ENCODE results near the gene ASPM. TPM values are rescaled to one million over a fixed set of nuclear protein-coding genes. Genes with fewer than 3 reads are reported as not detected.

ASPM gene
- total RNA-seq, 1 experiment from 2014 or later = 29.9 TPM

- no peak for TF ChIP-seq ATF3 (IDR thresholded peaks at IDR 0.05)
- no peak for TF ChIP-seq JUND (IDR thresholded peaks at IDR 0.05)
- no peak for TF ChIP-seq EZH2phosphoT487 (IDR thresholded peaks at IDR 0.05; ENCODE audit: borderline replicate concordance)
- peaks cover 14 to 21% of the 10 kb centered on the region in 2 experiments; a peak in 3 of 4 replicates for H3K36me3 ChIP-seq (ENCODE audit: control insufficient read depth in 1 of 2, insufficient read depth in 2 of 2, low read length in 2 of 2)
- POLR2A ChIA-PET = no interaction called here
Measured at GRCh38 chr1:197106869-197107268, 39.6 kb downstream of the ASPM start.

GRCh38 chr1:197103300-197103699, 43.2 kb downstream of the ASPM start:
- no peak overlapping the region for H3K9ac ChIP-seq (ENCODE audit: low read length)
- H3K79me2 ChIP-seq (ENCODE audit: insufficient read depth, low read length) = 0 out of 2 replicates have a peak, but pooled peaks cover 11% of the 10 kb centered on the region
- no peak for TF ChIP-seq EZH2 (IDR thresholded peaks at IDR 0.05)
- no TSS peak for BruUV-seq (replicated peaks)
- H3K4me2 ChIP-seq (ENCODE audit: low read length) = no peak overlapping the region
- intact Hi-C loops (cut with micrococcal nuclease) = no loop called here
- ChIA-PET POLR2A (no interaction called here), RAD21 (ENCODE audit: low non-redundant PET in 1 of 2, low total read pairs in 2 of 2, uncharacterized antibody in 2 of 2, unreplicated experiment in 2 of 2) (interaction anchor here in 1 of 2 experiments (0.6 kb wide), 1 partner anchor 251 kb away, joined by 3 read pairs; no protein-coding TSS in a partner anchor), CTCF (interaction anchor here (0.6 kb wide), 1 partner anchor 687 kb away, joined by 3 read pairs; no protein-coding TSS in a partner anchor)
- H3K9me3 ChIP-seq (ENCODE audit: control insufficient read depth in 1 of 2, insufficient read depth in 1 of 2, low read depth in 1 of 2, low read length in 2 of 2) = no peaks in the 10 kb centered on the region
- no peak overlapping the region for H2AFZ ChIP-seq (ENCODE audit: low read depth, low read length, poor library complexity, severe bottlenecking)
- no peaks in the 10 kb centered on the region for H4K20me1 ChIP-seq (ENCODE audit: insufficient read depth)
- no peaks in the 10 kb centered on the region for H3K9me2 ChIP-seq (ENCODE audit: insufficient read depth)
- no peak overlapping the region for H3K27ac ChIP-seq (ENCODE audit: low read depth, low read length)
- H3K4me3 ChIP-seq (replicated peaks in 1 of 2; ENCODE audit: low read depth in 1 of 2, low read length in 2 of 2) = no peak overlapping the region
- H3K36me3 ChIP-seq (ENCODE audit: control insufficient read depth in 1 of 2, insufficient read depth in 2 of 2, low read length in 2 of 2) = peaks cover 14 to 21% of the 10 kb centered on the region in 2 experiments; a peak in 3 of 4 replicates
- no peaks in the 10 kb centered on the region for H3K27me3 ChIP-seq (ENCODE audit: insufficient read depth, low read length)
- H3K4me1 ChIP-seq (ENCODE audit: control insufficient read depth in 1 of 2, insufficient read depth in 2 of 2, low read length in 2 of 2) = no peaks in the 10 kb centered on the region
- no peak for DNase-seq (ENCODE audit: low read depth, low spot score)
- no peak for ATAC-seq

More at GRCh38 chr1:197106869-197107268, 39.6 kb downstream of the ASPM start:
- Histone ChIP-seq H2AFZ (ENCODE audit: low read depth, low read length, poor library complexity, severe bottlenecking) (no peak overlapping the region), H4K20me1 (ENCODE audit: insufficient read depth) (no peaks in the 10 kb centered on the region), H3K27ac (ENCODE audit: low read depth, low read length) (no peak overlapping the region), H3K27me3 (ENCODE audit: insufficient read depth, low read length) (no peaks in the 10 kb centered on the region), H3K9me3 (ENCODE audit: control insufficient read depth in 1 of 2, insufficient read depth in 1 of 2, low read depth in 1 of 2, low read length in 2 of 2) (no peaks in the 10 kb centered on the region), H3K9me2 (ENCODE audit: insufficient read depth) (no peaks in the 10 kb centered on the region), H3K9ac (ENCODE audit: low read length) (no peak overlapping the region), H3K4me1 (ENCODE audit: control insufficient read depth in 1 of 2, insufficient read depth in 2 of 2, low read length in 2 of 2) (no peaks in the 10 kb centered on the region), H3K4me2 (ENCODE audit: low read length) (no peak overlapping the region), H3K4me3 (replicated peaks in 1 of 2; ENCODE audit: low read depth in 1 of 2, low read length in 2 of 2) (no peak overlapping the region), H3K79me2 (ENCODE audit: insufficient read depth, low read length) (peaks cover 28% of the 10 kb centered on the region)
- ChIA-PET RAD21 (ENCODE audit: low non-redundant PET in 1 of 2, low total read pairs in 2 of 2, uncharacterized antibody in 2 of 2, unreplicated experiment in 2 of 2) (no interaction called here), CTCF (no interaction called here)
- ATAC-seq (no peak), DNase-seq (ENCODE audit: low read depth, low spot score) (no peak)
- no TSS peak for BruUV-seq (replicated peaks)
- intact Hi-C loops (cut with micrococcal nuclease) = no loop called here

Measured in HCT116 (cell line).